HG02588 (cell line): ENCODE results near the gene EPHA5.
A peak's percentile ranks its signal among the peaks of the same experiment; 100 is the strongest.

Experiments
- ATAC-seq: cut with Tn5 transposase; IDR thresholded peaks from one replicate; pipeline ENCODE4 v1.9.1; 2021; ENCODE audit warnings: mild to moderate bottlenecking, moderate library complexity; ENCODE audit not compliant: unreplicated experiment

The EPHA5 gene

DNA sequence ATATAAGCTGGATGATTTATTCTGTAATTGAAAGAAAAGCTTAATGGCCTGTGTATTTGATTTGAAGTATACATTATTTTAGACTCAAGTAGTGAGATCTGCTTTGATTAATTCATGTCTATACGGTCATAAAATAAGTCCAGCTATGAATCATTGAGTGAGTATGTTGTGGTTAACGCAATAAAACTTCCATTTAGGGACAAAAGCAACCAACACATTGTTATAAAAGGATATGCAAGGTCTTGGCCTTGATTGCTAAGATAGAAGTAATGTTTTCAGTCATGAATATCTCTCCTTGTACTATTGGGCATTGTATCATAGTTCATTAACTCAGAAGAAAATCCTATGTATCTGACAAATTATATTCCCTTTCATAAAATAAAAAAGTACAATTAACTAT lies 162.1 kb downstream of the EPHA5 start:
- ATAC-seq, result no peak

DNA sequence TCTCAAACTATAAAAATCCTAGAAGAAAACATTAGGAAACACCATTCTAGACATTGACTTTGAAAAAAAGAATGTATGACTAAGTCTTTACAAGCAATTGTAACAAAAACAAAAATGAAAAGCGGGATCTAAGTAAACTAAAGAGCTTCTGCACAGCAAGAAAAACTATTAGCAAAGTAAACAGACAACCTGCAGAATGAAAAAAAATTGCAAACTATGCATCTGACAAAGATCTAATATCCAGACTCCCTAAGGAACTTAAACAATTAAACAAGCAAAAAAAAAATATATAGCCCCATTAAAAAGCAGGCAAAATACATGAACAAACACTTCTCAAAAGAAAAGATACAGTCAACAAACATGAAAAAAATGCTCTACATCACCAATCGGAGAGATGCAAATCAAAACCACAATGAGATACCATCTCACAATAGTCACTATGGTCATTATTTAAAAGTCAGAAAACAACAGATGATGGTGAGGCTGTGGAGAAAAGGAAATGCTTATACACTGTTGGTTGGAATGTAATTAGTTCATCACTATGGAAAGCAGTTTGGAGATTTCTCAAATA lies 168.1 kb downstream of the EPHA5 start:
- no peak for ATAC-seq

DNA sequence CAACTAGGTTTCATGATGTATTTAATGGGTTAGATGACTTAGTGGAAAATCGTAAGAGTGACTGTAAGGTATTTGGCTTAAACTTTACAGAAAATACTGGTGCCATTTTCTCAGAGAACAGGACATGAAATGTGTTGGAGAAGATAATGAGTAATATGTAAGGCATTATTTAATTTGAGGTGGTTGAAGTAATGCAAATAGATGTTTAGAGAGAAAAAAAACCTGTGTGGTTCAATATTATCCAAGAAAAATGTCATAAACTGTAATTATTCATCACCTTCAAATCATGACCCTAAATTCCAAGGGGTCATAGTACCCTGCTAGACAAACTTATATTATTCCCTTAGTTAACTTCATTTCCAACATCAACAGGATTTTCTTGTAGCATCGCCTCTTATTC lies 171.7 kb downstream of the EPHA5 start:
- no peak for ATAC-seq

DNA sequence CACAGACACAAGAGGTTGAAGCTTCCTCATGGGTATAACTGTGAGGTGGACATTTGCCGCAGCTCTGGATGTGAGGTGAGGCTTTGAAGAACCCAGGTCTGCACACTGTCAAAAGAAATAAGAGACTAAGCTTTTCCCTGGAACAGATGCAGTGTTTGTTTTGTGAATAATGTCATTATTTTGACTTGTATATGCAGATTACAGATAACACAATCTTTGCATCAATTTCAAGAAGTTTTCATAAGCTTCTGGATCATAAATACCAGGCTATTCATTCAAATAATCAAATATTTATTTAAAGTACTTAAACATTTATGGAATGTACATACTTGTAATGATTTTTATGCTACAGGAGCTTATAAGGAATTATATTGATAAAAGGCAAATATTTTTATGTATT lies 174.8 kb downstream of the EPHA5 start:
- no peak for ATAC-seq

DNA sequence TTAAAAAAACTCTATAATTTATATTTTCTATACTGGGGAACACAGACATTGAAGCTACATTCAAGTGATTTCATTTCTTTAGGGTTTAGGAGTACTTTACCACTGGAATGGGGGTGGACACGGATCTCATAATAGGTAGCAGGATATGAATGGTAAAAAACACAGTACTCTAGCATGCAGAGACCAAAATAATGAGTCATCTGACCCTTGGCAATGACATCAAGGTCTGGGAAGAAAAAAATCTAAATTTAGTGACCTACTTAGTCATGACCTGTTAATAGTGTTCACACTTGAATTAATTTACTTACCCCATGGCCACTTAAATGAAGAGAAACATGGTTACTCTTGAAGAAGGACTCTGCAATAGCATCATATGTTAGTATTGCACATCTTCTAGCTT lies 187.9 kb downstream of the EPHA5 start:
- no peak for ATAC-seq

DNA sequence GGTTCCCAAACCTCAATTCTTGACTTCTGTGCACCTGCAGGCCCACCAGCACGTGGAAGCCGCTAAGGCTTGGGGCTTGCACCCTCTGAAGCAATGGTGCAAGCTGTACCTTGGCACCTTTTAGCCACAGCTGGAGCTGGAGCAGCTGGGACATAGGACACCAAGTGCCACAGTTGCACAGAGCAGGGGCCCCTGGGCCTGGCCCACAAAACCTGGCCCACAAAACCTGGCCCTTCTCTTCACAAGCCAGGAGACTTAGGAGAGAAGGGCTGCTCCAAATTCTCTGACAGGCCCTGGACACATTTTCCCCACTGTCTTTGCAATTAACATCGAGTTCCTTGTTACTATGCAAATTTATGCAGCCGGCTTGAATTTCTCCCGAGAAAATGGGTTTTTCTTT lies 197.8 kb downstream of the EPHA5 start:
- no peak for ATAC-seq

DNA sequence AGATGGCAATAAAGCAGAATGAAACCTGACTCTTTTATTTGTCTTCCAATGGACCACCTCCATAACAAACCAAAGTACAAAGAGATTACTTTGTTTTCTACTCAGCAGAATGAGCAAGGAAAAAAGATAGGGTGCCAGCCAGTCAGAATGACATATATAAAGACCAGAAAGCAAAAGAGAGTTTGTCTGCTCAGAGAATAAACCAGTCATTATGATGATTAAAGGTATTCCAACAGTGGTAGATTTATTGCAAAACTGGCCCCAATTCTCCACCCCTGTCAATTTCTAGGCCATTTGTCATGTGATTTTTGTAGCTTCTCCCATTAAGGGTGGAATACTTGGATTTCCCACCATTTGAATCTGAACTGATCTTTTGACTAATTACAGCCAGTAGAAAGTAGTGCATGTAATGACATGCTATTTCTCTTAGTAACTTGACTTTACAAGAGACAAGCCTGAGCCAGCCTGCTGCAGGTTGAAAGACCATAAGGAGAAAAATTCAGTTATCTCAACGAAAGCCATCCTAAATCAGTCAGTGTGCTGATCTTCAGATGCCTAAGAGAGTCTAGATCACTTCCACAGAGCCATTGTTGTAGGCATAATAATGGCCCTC lies 203.1 kb downstream of the EPHA5 start:
- ATAC-seq, result no peak

DNA sequence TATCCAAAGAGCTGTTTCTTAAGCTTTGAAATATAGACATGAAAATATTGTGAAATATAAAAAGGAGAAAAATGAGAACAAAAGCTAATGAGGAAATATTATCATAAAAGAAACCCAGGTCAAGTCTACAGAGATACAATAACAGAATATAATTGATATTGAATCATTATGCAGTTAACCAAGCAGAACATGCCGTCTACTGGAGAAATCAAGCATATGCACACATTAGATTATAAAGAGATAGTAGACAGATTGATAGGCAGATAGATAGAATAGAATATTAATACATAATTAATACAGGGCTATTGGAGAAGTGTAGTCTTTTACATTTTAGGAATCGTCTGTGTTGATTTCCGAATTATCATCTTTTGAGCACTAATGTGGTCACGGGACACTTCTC lies 208.5 kb downstream of the EPHA5 start:
- no peak for ATAC-seq

DNA sequence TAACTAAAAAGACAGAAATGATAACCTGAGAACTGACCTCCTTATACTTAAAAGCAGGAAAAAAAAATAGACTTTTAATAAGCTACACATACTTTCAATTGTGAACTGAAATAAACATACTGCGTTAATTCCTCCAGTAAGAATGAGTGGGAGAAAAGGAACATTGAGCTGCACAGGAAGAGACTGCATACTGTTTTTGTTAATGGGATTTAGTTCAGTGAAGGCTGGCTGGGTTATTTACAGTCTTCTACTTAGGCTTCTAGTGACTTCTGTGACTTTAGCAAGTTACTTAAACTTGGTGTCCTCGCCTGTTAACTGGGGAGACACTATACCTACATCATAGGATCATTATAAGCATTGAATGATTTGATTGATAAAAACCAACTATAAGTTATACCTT lies 213.3 kb downstream of the EPHA5 start:
- no peak for ATAC-seq

DNA sequence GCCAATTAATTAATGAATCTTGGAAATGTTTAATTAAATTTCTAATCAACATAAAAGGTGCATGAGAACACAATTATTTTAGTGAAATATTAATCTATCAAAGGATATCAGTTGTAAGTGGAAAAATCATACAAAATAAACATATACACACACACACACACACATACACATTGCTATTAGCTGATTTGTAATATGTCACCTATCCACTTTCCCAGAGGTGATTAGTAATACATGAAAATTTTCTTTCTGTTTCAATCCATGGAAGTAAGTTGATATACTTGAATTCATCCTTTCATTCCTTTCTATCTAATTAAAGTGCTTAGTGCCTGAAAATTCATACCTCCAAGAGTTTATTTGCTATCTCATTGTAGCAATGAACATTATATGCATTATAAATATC lies 213.7 kb downstream of the EPHA5 start:
- no peak for ATAC-seq

DNA sequence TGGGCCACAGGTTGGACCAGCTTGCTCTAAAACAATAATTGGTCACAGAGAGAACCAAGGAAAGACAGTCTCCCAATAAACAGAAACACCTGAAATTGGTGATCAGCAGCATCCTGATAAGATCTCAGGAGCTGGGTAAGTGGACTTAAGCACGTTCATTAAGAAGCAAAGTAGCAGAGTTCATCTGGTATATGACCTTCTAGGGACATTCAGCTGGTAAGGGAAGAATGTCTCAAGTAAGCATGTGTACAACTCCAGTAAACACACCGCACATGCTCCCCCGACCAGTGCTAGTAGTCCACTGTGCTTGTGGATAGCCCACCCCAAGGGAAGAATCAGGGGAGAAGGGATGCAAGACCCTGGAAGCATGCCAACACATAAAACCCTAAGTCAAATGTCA lies 216.9 kb downstream of the EPHA5 start:
- ATAC-seq, result no peak

DNA sequence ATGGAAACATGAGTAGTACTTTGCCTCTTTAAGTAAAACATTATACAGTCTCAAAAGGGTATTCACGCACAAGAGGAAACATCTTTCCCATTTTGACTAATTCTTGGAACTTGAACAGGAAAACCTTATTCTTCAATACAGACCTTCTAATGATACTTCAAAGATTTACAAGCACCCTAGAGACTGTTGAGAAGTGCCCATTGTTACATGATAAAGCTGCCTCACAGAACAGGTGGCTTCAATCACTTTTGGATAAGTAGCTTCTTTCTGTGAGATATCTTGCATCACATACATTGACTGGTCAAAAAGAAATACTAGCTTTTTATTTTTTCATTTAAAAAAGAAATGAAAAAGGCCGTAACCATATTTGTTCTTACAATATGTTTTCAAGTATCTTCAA lies 219.4 kb downstream of the EPHA5 start:
- ATAC-seq, result no peak

DNA sequence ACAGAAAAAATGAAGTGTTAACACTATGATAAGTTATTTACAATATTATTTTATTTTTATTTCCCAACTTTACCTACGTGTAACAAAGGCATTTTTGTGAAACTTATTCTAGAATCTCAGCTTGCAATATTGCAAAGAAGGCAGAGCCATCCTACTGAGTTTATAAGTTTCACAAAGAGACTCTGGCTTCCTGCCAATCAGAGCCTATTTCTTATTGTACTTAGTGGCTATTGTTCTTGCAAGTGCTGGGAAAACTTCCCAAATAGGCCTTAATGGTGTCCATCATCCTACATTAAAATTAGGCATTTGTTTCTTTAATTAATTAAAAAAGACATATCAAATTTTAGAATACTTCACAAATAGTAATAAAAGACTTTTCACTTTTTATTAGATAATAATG lies 233.2 kb downstream of the EPHA5 start:
- no peak for ATAC-seq

DNA sequence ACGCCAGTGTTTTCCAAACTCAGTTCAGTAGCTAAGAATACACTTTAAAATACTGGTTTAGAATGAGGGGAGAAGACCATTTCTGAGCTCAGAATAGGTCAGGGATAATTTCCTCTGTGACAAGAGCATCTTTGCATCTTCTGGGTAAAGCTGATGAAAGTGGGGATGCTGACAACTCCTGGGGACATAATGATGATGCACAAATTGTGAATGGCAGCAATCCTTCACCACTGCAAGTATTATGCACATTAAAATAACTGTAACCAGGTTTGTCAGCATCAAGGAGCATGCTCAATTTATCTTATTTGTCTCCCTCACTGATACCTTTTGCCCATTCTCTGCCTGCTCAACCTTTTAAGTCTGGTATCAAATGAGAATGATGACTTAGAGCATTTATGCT lies 248.2 kb downstream of the EPHA5 start:
- ATAC-seq, result no peak

DNA sequence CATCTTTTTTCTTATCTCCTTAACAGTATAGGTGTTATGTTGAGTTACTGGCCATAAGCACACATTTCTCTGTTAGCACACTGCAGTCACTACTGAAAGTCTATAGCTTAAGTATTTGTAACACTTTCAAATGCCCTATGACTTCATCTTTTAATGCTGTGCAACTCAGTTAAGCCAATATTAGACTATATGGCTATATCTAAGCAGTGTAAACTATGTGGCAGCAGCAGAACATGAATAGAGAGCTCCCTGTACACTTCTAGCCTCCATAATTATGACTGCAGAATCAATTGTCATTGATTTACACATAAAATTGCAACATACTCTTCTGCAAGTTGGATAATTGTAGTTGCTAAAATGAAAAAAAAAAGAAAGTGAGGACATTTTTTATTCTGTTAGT lies 250.3 kb downstream of the EPHA5 start:
- ATAC-seq, result no peak

DNA sequence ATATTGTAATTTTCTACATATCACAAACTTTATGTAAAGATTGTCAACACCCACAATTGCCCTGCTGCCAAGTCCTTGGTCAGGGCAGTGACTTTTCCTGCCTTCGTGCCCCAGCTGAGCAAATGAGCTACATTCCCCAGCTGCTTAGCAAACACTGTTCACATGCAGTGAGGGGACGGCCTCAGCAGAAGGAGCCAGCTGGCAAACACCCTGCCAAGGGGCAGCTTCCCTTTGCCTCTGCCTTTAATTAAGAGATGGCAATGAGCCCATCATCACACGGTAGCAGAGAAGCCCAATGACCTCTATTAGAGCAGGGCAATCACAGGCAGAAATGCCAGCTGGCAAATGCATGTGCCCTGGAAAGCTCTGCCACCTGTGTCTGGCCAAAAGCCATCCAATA lies 253.4 kb downstream of the EPHA5 start:
- no peak for ATAC-seq

DNA sequence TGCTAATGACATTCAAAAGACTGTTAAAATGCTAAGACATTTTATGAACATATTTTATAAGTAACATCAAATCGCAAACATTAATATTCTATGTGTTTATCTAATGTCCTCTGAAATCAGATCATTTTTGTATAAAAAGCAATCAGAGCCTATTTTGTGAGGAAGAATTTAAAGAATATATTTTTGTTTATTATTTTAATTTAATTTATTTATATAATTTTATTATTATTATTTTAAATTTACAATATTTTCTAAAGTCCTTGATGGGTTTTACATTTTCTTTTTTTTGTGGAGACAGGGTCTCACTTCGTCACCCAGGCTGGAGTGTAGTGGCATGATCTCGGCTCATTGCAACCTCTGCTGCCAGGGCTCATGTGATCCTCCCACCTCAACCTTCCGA lies 262.8 kb downstream of the EPHA5 start:
- ATAC-seq, result no peak

DNA sequence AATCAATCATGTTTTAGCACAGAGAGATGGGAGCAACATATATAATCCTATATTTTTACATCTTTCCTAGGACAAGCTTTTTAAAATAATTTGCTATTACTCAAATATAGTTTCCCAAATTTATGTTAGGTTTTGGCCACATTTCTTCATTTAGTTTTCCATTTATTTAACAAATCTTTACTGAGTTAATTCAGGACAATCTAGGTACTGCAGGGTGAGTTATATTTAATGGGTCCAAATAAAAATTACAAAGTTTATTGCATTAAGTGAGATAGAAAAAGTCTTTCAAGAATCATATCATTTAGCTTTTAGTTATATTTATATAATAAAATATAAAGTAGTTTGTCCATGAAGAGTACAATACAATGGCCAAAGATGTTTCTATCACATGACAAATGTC lies 269.2 kb downstream of the EPHA5 start:
- ATAC-seq, result no peak

DNA sequence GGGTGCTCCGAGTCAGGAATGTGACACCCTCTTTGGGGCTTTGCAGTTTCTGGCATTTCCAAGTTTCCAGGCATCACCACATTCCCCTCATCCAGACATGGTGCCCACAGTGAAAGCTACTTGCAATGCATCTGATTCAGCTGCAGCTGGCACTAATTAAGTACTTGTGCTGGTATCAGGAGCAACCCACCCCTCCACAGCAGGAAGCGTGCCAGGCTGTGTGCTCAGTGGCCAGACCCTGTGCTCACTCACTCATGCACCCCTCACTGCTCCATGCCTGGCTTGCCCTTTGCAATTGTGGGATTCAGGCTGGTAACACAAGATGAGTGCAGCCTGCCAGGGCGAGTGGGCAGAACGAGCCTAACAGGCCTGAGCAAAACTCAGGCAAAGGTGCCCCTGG lies 271.2 kb downstream of the EPHA5 start:
- no peak for ATAC-seq

DNA sequence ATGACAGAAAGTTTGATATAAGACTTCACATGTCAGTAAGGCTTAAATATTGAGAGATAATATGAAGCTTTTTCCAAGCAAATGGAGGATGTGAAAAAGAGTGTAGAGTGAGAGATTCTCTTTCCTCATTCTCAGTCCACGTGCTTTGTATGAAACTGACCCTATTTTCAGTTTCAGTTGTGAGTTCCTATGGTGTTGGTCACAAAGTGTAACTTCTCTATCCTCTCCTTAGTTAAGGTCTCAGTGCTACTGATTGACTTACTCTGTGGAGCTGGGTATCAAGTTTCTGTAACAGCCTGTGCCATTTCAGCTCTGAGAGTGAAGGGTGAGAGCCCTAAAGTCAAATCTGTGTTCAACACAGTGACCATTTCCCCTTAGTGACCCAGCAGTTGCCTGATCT lies 277.2 kb downstream of the EPHA5 start:
- peak; percentile 50 for ATAC-seq

DNA sequence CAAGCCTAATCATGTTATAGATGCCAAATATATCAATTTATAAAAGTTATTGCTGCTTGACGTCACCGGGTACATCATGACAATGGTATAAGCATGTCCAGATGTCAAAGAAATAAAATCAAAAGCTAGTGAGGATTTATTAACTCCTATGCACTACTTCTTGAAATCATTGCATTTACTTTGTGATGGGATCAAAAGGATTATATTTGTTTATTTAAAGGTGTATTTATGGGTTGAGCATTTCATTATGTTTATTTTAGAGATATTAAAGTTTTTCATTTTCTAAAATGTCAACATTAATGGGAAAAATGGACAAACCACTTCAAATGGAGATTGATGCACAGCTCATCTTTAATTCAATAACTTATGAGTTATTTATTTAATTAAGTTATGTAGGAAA lies 277.8 kb downstream of the EPHA5 start:
- ATAC-seq, result no peak

DNA sequence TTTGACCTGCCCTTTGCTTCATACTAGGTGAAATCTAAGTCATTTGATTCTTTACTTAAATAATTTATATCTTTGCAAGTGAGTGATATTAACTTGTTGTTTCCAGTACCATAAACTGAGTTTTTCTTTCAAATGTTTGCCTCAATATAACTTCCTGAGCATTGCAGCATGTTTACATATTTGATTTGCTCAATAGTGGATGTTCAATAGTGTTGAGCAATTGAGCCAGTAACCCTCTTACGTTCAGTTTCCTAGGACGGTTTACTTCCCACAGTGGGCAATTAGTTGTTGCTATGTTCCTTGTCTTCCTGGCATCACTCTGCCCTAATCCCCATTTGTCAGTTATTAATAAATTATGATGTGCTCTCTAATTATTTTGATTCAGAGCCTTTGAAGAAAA lies 278.5 kb downstream of the EPHA5 start:
- ATAC-seq, result no peak

DNA sequence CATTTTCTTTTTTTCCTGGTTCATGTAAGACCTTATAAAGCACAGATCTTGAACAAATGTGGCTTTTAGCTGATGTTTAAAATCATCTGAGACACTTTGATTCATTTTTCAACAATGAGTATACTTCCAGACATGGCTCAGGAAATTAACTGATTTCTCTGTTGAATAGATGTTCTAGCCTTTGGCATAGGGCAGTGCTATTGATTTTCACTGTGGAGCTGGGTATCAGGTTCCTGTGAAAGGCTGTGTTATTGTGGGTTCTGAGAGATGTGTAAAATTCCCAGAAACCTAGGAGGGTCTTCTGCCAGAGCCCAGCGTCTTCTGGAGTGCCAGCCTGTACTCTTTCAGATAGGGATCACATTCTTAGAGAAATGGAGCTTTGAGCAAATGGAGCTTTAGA lies 278.9 kb downstream of the EPHA5 start:
- no peak for ATAC-seq
